Measurements from ENCODE around the gene TRAPPC6A.

DNA sequence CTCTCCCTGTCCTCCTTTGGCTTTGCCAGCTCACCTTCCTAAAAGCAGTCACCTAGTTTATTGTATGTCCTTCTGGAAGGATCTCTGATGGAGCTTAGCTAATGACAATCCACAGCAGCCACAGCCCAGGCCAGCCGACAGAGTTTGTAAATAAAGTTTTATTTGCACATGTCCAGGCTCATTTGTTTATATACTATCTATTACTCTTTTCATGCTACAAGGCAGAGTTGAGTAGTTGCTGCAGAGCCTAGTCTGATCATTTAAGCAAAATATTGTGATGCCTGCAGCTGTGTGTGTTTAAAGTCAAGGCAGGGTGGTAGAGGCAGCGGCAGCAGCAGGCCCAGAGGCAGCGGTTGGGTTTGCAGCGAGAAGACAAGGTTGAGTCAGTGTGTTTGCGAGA, 49.9 kb downstream of the TRAPPC6A start:
- TF ChIP-seq GATA3 (IDR thresholded peaks at IDR 0.05; ENCODE audit: low read depth, low read length) (no peak), GATA2 (IDR thresholded peaks at IDR 0.05; ENCODE audit: low read depth, low read length) (no peak)
